Hepatocyte (in vitro differentiated cells): Measurements from ENCODE around the gene NHEJ1. TPM values are rescaled to one million over a fixed set of nuclear protein-coding genes. Genes with fewer than 3 reads are reported as not detected.

Experiments
- DNase-seq: peaks from one replicate; pipeline ENCODE4 v3.0.0-alpha.2; 2016; ENCODE audit warnings: low spot score
- H2AFZ ChIP-seq: fragments of 200-600 bp; sonication (generic); 2 replicates; pipeline ENCODE4 v1.6.0; 2016; ENCODE audit warnings: antibody characterized with exemption, mild to moderate bottlenecking
- H3K27ac ChIP-seq: fragments of 200-600 bp; sonication (generic); 2 replicates; pipeline ENCODE4 v1.5.1; 2016; ENCODE audit warnings: mild to moderate bottlenecking
- H3K27me3 ChIP-seq: fragments of 200-600 bp; sonication (generic); 2 replicates; pipeline ENCODE4 v1.6.1; 2016
- H3K36me3 ChIP-seq: fragments of 200-600 bp; sonication (generic); replicated peaks from 2 replicates; pipeline ENCODE4 v1.5.1; 2016; ENCODE audit warnings: low read depth; ENCODE audit not compliant: insufficient read depth
- H3K4me1 ChIP-seq: fragments of 200-600 bp; sonication (generic); 2 replicates; pipeline ENCODE4 v1.5.1; 2016; ENCODE audit warnings: mild to moderate bottlenecking, moderate library complexity; ENCODE audit not compliant: insufficient read depth
- H3K4me2 ChIP-seq: fragments of 200-600 bp; sonication (generic); 2 replicates; pipeline ENCODE4 v1.6.0; 2016
- H3K4me3 ChIP-seq: fragments of 200-600 bp; sonication (generic); 2 replicates; pipeline ENCODE4 v1.5.1; 2016; ENCODE audit warnings: mild to moderate bottlenecking
- H3K79me2 ChIP-seq: fragments of 200-600 bp; sonication (generic); 2 replicates; pipeline ENCODE4 v1.6.0; 2017; ENCODE audit warnings: mild to moderate bottlenecking
- H3K9me2 ChIP-seq: fragments of 200-600 bp; sonication (generic); replicated peaks from 2 replicates; pipeline ENCODE4 v1.6.0; 2017; ENCODE audit warnings: mild to moderate bottlenecking; ENCODE audit not compliant: insufficient read depth
- H3K9me3 ChIP-seq: fragments of 200-600 bp; sonication (generic); 2 replicates; pipeline ENCODE4 v1.5.1; 2016; ENCODE audit warnings: low read depth, mild to moderate bottlenecking
- H4K20me1 ChIP-seq: fragments of 200-600 bp; sonication (generic); 2 replicates; pipeline ENCODE4 v1.6.0; 2016; ENCODE audit warnings: mild to moderate bottlenecking; ENCODE audit not compliant: insufficient read depth, poor library complexity, severe bottlenecking
- EZH2 ChIP-seq: fragments of 200-600 bp; sonication (generic); IDR thresholded peaks from 2 replicates; pipeline ENCODE4 v1.6.1; 2016; ENCODE audit warnings: antibody characterized with exemption, mild to moderate bottlenecking, borderline replicate concordance
- EZH2phosphoT487 ChIP-seq: fragments of 200-600 bp; sonication (generic); IDR thresholded peaks from one replicate; pipeline ENCODE4 v1.6.1; 2018; ENCODE audit warnings: antibody characterized with exemption, mild to moderate bottlenecking, low read depth, moderate library complexity; ENCODE audit not compliant: unreplicated experiment, severe bottlenecking
- WGBS: methylation state at CpG from one replicate; pipeline ENCODE4 v1.1.6; 2016; ENCODE audit warnings: low lambda C conversion rate; ENCODE audit errors: missing lambda C conversion rate; 5-methylcytosine and 5-hydroxymethylcytosine counted together
- polyA plus RNA-seq: library from polyadenylated mRNA; unstranded; fragments of >200 nt; fragmentation: Nextera tagmentation; extraction: Ambion mirVana; gene quantifications from 2 replicates; pipeline ENCODE4 v1.2.1, GENCODE V29; 2016
- total RNA-seq: library from RNA; depleted of rRNA; stranded (reverse); fragments of >200 nt; gene quantifications from 2 replicates; pipeline ENCODE4 v1.2.3, GENCODE V29; 2014
- TF ChIP-seq, protein P1 (sequence below): fragments of 200-600 bp; sonication (generic); IDR thresholded peaks from 2 replicates; pipeline ENCODE4 v1.5.1; 2016; ENCODE audit warnings: antibody characterized with exemption, mild to moderate bottlenecking; ENCODE audit not compliant: poor library complexity

Gene NHEJ1
- total and polyA plus RNA-seq, 2 experiments from 2014 or later: 18.1 to 28.2 TPM

DNA sequence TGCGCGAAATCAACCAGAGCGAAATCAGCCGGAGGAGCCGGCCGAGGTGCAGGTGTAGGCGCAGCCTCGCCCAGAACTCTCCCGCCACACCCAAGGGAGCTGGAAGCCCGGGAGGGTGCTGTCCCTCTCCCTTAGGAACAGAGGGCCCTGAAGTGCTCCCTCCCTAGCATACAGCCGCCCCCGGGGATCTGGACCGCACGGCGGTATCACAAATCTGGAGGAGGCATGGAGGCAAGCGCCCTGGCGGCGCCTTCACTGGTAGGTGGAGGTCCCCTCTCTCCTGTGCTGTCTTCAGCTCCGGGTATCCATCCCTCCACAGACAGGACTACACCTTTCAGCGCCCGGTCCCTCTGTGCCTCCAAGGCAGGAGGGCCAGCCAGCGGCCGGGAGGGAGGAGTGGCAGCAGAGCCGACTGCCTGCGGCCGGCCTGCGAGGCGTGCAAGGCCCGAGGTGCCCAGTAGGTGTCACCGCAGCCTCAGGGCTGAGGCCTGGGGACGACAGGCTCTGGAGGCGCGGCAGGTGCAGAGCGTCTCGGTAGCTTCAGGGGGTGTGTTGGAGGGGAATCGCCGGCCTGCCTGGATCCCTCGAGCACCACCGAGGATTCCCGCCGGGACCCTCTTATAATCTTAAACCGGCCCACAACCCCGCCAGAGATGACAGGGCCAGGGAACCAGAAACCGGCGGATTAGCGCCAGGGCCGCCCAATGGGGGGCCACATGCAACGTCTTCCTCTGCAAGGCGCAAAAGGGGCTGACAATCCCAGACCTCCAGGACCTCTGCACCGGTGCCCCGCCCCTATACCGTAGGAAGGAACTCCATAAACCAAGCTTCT, 102.7 kb downstream of the NHEJ1 start:
- Histone ChIP-seq H3K27ac (no peak overlapping the region), H3K9me3 (no peaks in the 10 kb centered on the region), H3K36me3 (no peaks in the 10 kb centered on the region), H3K4me2 (peak overlapping the region; percentile 76), H3K4me3 (peak overlapping the region; percentile 72), H4K20me1 (peaks cover 31% of the 10 kb centered on the region), H3K9me2 (no peaks in the 10 kb centered on the region), H3K27me3 (peaks cover 67% of the 10 kb centered on the region), H3K4me1 (no peaks in the 10 kb centered on the region), H2AFZ (no peak overlapping the region), H3K79me2 (peaks cover 17% of the 10 kb centered on the region)
- TF ChIP-seq, protein P1, sequence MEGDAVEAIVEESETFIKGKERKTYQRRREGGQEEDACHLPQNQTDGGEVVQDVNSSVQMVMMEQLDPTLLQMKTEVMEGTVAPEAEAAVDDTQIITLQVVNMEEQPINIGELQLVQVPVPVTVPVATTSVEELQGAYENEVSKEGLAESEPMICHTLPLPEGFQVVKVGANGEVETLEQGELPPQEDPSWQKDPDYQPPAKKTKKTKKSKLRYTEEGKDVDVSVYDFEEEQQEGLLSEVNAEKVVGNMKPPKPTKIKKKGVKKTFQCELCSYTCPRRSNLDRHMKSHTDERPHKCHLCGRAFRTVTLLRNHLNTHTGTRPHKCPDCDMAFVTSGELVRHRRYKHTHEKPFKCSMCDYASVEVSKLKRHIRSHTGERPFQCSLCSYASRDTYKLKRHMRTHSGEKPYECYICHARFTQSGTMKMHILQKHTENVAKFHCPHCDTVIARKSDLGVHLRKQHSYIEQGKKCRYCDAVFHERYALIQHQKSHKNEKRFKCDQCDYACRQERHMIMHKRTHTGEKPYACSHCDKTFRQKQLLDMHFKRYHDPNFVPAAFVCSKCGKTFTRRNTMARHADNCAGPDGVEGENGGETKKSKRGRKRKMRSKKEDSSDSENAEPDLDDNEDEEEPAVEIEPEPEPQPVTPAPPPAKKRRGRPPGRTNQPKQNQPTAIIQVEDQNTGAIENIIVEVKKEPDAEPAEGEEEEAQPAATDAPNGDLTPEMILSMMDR: peak; percentile 75
- TF ChIP-seq EZH2 (no peak), EZH2phosphoT487 (peak; percentile 38)
- WGBS: 11% methylated on average over 52 of the region's 52 CpGs
- DNase-seq: peak; percentile 88

DNA sequence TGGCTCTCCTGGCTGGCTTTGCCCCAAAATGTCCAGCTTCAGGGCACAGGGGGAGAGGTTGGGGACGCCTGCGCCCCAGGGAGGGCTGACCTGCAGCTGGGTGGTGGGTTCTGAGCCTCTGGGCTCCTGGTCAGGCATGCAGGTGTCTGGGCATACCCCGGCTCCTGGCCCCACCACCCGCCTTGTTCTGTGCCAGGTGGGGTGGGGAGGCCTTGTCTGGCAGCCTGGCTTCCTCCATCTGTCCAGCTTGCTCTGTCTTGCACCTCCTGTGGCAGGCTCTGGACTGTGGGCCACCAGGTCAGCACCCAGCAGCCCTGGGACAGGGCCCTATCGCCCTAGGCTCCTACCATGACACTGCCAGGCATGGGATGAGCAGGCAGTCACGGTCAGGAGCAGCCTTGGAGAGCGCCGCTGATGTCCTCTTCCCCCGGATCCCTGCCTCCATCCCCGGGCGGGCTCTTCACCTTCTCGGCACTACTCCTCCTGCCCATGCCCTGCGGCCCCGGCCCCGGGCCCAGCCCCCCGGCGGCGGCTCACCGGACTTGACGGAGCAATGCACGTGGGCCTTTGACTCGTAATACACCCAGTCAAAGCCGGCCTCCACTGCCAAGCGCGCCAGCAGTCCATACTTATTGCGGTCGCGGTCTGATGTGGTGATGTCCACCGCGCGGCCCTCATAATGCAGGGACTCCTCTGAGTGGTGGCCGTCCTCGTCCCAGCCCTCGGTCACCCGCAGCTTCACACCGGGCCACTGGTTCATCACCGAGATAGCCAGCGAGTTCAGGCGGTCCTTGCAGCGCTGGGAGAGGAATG, 103.5 kb downstream of the NHEJ1 start:
- no peaks in the 10 kb centered on the region for H3K4me1 ChIP-seq
- H3K36me3 ChIP-seq: no peaks in the 10 kb centered on the region
- 40% methylated on average over 37 of the region's 40 CpGs for WGBS
- H4K20me1 ChIP-seq: peaks cover 31% of the 10 kb centered on the region
- H3K4me2 ChIP-seq: peak overlapping the region; percentile 76
- TF ChIP-seq, protein P1: no peak
- TF ChIP-seq EZH2: no peak
- no peak for TF ChIP-seq EZH2phosphoT487
- H2AFZ ChIP-seq: no peak overlapping the region
- no peaks in the 10 kb centered on the region for H3K9me3 ChIP-seq
- no peak overlapping the region for H3K4me3 ChIP-seq
- DNase-seq: no peak
- peaks cover 63% of the 10 kb centered on the region for H3K27me3 ChIP-seq
- H3K9me2 ChIP-seq: no peaks in the 10 kb centered on the region
- peaks cover 17% of the 10 kb centered on the region for H3K79me2 ChIP-seq
- no peak overlapping the region for H3K27ac ChIP-seq

DNA sequence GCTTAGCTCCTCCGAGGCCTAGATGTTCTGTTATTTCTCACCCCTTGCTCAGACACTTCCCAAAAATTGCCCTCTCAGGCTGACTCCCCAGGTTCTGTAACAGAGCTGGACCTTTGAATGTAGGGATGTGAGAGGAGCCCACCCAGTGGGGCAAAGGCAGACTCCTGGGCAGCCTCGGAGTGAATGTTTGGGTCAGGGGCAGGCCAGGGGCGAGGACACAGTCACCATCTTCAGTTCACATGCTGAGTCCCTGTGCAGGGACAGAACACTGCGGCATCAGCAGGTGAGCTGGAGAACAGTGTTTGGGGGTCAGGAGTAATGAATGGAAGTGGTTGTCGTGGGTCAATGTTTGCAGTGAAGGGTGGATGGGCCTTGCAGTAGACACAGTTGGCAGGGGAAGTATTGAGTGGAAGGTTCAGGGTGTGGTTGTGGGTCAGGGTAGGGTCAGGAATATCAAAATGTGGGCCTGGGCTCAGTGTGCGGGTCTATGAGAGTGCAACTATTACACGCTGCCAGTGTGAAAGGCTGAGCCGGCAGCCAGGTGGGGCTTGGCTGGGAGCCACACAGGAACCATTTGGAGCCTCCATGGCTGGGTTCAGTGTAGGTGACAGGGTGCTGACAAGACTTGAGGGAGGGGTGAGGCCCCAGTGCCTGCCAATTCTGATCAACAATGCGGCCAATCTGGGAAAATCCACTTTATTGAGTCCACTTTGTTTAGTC, 104.3 kb downstream of the NHEJ1 start:
- Histone ChIP-seq H3K9me3 (no peaks in the 10 kb centered on the region), H3K9me2 (no peaks in the 10 kb centered on the region), H3K36me3 (no peaks in the 10 kb centered on the region), H3K4me2 (peak overlapping the region; percentile 76), H3K27ac (no peak overlapping the region), H3K4me3 (no peak overlapping the region), H3K4me1 (no peaks in the 10 kb centered on the region), H2AFZ (no peak overlapping the region), H4K20me1 (peaks cover 31% of the 10 kb centered on the region), H3K79me2 (peaks cover 17% of the 10 kb centered on the region), H3K27me3 (peaks cover 55% of the 10 kb centered on the region)
- TF ChIP-seq, protein P1: no peak
- TF ChIP-seq EZH2 (no peak), EZH2phosphoT487 (no peak)
- 80% methylated on average over 9 of the region's 9 CpGs for WGBS
- no peak for DNase-seq
